ENCODE results near the gene ACKR1. TPM values are rescaled to one million over a fixed set of nuclear protein-coding genes. Genes with fewer than 3 reads are reported as not detected.

ACKR1 gene
- total RNA-seq, 1 donor from 2014 or later, result 642 TPM

DNA sequence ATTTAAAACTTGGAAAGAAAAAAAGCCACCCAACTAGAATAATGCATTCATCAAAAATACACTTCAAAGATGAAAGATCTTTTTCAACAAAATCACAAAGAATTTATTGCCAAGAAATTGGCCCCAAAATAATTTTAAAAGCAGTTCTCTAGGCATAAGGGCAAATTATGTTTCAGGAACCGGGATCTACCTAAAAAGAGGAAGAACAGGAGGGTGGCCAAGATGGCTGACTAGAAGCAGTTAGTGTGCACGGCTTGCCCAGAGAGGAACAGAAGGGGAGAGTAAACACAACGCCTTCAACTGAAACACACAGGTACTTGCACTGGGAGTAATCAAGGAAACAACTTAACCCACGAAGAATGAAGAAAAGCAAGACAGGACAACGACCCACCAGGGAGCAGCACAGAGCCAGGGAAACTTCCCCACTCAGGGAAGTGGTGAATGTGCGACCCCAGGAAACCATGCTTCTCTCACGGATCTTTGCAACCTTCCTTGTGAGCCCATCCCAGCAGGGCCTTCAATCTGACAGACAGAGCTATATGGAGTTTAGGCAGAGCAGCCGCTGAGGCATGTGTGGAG, 46.1 kb downstream of the ACKR1 start:
- Histone ChIP-seq H3K36me3 (no peaks in the 10 kb centered on the region), H3K27ac (no peak overlapping the region), H3K4me1 (no peaks in the 10 kb centered on the region), H3K27me3 (no peaks in the 10 kb centered on the region), H3K4me3 (no peak overlapping the region), H3K9me3 (no peaks in the 10 kb centered on the region)
- no peak for DNase-seq (ENCODE audit: low spot score in 2 of 2)
- TF ChIP-seq, protein P1, sequence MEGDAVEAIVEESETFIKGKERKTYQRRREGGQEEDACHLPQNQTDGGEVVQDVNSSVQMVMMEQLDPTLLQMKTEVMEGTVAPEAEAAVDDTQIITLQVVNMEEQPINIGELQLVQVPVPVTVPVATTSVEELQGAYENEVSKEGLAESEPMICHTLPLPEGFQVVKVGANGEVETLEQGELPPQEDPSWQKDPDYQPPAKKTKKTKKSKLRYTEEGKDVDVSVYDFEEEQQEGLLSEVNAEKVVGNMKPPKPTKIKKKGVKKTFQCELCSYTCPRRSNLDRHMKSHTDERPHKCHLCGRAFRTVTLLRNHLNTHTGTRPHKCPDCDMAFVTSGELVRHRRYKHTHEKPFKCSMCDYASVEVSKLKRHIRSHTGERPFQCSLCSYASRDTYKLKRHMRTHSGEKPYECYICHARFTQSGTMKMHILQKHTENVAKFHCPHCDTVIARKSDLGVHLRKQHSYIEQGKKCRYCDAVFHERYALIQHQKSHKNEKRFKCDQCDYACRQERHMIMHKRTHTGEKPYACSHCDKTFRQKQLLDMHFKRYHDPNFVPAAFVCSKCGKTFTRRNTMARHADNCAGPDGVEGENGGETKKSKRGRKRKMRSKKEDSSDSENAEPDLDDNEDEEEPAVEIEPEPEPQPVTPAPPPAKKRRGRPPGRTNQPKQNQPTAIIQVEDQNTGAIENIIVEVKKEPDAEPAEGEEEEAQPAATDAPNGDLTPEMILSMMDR (IDR thresholded peaks at IDR 0.05), result no peak
- intact Hi-C loops (cut with DNase I), result no loop called here

Other genes with a start within 250 kb of the ACKR1 start
- gene IFI16, start 195.0 kb upstream of the ACKR1 start, total RNA-seq, result 61.2 TPM
- gene AIM2, start 128.1 kb upstream of the ACKR1 start, total RNA-seq, result 0.43 TPM
- gene CADM3, start 33.3 kb upstream of the ACKR1 start, total RNA-seq, result 7.0 TPM
- not detected for gene FCER1A, start 97.5 kb downstream of the ACKR1 start, total RNA-seq
- gene OR10J4, start 227.3 kb downstream of the ACKR1 start, total RNA-seq, result not detected
- not detected for gene OR10J1, start 234.8 kb downstream of the ACKR1 start, total RNA-seq

Measured in ascending aorta (tissue), 2 donors.